SJCRH30 (cell line): ENCODE data around the gene TSC22D2. TPM values are rescaled to one million over a fixed set of nuclear protein-coding genes. Genes with fewer than 3 reads are reported as not detected.
"Not testable (repeated sequence)": the region's sequence is repeated elsewhere in the genome, so short reads cannot be mapped to it uniquely, and the experiment has no call there.

Experiments used
- DNase-seq, 2 experiments: peaks; one replicate each; pipeline ENCODE4 v3.0.0-alpha.2; 2015 to 2020
- H3K27ac ChIP-seq: fragments of 250-450 bp; sonication (Bioruptor Pico); 2 replicates; pipeline ENCODE4 v1.5.1; 2020; ENCODE audit warnings: mild to moderate bottlenecking, moderate library complexity
- H3K27me3 ChIP-seq: fragments of 250-450 bp; sonication (Bioruptor Pico); 2 replicates; pipeline ENCODE4 v1.5.1; 2020; ENCODE audit warnings: mild to moderate bottlenecking, moderate library complexity
- H3K36me3 ChIP-seq: fragments of 250-450 bp; sonication (Bioruptor Pico); 2 replicates; pipeline ENCODE4 v1.5.1; 2020; ENCODE audit warnings: mild to moderate bottlenecking, moderate library complexity
- H3K4me1 ChIP-seq: fragments of 250-450 bp; sonication (Bioruptor Pico); 2 replicates; pipeline ENCODE4 v1.5.1; 2020; ENCODE audit warnings: mild to moderate bottlenecking, moderate library complexity
- H3K4me3 ChIP-seq: fragments of 250-450 bp; sonication (Bioruptor Pico); 2 replicates; pipeline ENCODE4 v1.5.1; 2020; ENCODE audit warnings: mild to moderate bottlenecking, moderate library complexity
- H3K9me3 ChIP-seq: fragments of 250-450 bp; sonication (Bioruptor Pico); replicated peaks from 2 replicates; pipeline ENCODE4 v1.5.1; 2020; ENCODE audit warnings: mild to moderate bottlenecking, moderate library complexity
- total RNA-seq: library from RNA; depleted of rRNA; stranded (reverse); fragments of >200 nt; shearing (Covaris generic); gene quantifications from 2 replicates; pipeline ENCODE4 v1.2.3, GENCODE V29; 2014; rRNA removed

The TSC22D2 gene
- total RNA-seq, 1 experiment from 2014 or later = 44.5 TPM

DNA sequence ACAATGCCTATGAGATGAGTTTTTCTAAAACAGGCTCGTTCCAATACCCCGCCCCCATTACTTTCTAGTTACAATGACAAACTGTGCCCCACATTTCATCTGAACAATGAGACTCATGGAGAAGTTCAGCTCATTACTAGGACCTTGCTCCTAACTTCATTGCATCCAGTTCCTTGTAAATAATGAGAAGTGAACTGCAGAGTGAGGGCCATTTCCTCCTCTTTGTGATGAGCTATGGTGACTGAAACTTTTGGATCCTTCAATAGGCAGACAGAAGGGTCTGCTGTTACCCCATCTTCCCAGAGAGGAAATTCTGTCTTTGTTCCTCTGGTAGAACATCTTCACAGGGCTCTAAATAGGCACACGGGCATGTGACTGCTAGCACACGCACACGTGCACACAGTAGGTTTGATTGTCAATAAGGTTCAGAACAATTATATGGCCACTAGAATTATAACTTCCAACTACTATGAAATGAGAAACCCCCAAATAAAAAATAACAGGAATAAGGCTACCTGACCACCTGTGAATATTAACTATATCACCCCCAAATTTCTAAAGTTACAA lies 86.4 kb downstream of the TSC22D2 start:
- Histone ChIP-seq H3K9me3 (no peaks in the 10 kb centered on the region), H3K4me1 (peaks cover 5% of the 10 kb centered on the region), H3K27ac (no peak overlapping the region), H3K36me3 (no peaks in the 10 kb centered on the region), H3K27me3 (no peaks in the 10 kb centered on the region), H3K4me3 (no peak overlapping the region)
- no peak for DNase-seq

DNA sequence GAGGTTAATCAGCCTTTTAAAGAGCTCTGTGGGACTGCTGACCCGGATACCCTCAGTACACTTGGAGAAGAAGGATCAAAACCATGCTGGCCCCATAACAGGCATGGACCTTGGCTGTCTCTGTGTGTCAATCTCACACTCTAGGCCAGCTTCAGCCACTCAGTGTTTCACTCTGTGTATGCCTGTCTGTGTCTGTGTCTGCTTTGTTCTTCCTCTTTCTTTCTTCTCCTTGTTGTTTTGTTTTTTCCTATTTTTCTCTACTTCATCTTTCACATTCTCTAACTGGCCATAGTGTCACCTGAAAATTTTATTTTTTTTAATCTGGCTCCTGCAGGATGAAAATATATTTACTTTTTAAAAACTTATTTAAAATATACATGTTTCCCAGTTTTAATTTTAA lies 87.1 kb downstream of the TSC22D2 start:
- Histone ChIP-seq H3K4me1 (peaks cover 5% of the 10 kb centered on the region), H3K4me3 (no peak overlapping the region), H3K9me3 (no peaks in the 10 kb centered on the region), H3K27me3 (no peaks in the 10 kb centered on the region), H3K27ac (no peak overlapping the region; the same call in 1 of the 2 replicates), H3K36me3 (no peaks in the 10 kb centered on the region)
- DNase-seq = peak in 1 of 2 experiments; percentile 38

DNA sequence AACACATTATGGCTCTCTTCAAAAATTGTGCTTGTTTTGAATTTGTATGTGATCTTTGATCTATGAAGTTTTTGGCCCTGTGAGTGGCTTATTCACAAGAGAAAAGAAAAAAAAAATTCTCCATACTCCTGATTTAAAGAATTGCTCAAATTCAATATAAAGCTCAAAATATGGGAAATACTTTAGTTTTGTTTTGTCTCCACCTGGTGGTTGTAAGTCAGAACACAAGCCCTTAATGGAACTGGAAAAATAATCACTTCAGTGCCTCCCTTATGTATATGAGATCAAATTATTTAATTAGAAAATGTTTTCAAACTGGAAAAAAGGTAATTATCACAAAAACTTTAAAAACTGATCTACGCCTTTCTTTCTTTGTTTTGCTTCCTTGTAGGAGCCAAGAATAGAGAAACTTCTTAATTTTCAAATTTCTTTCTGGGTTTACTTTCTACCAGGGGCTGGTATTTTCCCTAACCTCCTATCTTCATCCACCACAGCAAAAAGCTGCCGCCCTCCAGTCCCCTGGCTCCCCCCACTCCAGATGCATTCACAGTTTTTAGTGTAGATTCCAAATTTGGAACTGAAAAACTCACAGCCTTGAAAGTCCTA lies 87.6 kb downstream of the TSC22D2 start:
- DNase-seq = peak in 1 of 2 experiments; percentile 77
- Histone ChIP-seq H3K36me3 (no peaks in the 10 kb centered on the region), H3K4me1 (peaks cover 5% of the 10 kb centered on the region), H3K27me3 (no peaks in the 10 kb centered on the region), H3K4me3 (no peak overlapping the region), H3K27ac (no peak overlapping the region; the same call in 1 of the 2 replicates), H3K9me3 (no peaks in the 10 kb centered on the region)

DNA sequence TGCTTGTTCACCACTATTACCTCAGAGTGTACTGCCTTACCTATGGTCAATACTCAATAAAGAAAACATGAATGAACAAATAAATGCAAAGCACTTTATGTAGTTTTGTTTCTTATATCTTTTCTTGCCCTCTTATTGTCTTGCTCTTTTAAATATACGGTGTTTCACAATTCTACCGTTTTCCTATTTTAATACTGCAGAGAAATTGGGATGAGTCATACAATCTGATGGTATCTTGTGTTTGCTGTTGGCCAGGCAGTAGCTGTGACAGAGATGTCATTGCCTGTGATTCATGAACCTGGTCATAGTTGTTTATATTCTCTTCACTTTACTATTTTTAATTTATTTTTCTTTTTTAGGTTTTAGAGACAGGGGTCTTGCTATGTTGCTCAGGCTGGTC lies 89.9 kb downstream of the TSC22D2 start:
- DNase-seq = no peak
- no peaks in the 10 kb centered on the region for H3K27me3 ChIP-seq
- H3K9me3 ChIP-seq = no peaks in the 10 kb centered on the region; the same call in 1 of the 2 replicates
- no peak overlapping the region for H3K27ac ChIP-seq
- H3K4me1 ChIP-seq = peaks cover 5% of the 10 kb centered on the region
- no peaks in the 10 kb centered on the region for H3K36me3 ChIP-seq
- H3K4me3 ChIP-seq = no peak overlapping the region

DNA sequence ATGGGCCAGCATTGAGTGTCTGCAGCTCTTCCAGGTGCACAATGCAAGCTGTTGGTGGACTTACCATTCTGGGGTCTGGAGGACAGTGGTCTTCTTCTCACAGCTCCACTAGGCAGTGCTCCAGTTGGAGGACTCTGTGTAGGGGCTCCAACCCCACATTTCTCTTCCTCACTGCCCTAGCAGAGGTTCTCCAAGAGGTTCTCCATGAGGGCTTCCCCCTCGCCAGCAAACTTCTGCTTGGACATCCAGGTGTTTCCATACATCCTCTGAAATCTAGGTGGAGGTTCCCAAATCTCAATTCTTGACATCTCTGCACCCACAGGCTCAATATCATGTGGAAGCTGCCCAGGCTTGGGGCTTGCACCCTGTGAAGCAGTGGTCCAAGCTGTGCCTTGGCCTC lies 92.9 kb downstream of the TSC22D2 start:
- H3K27me3 ChIP-seq, H3K4me3 ChIP-seq, H3K27ac ChIP-seq, H3K9me3 ChIP-seq, H3K4me1 ChIP-seq, H3K36me3 ChIP-seq, DNase-seq: not testable (repeated sequence)

DNA sequence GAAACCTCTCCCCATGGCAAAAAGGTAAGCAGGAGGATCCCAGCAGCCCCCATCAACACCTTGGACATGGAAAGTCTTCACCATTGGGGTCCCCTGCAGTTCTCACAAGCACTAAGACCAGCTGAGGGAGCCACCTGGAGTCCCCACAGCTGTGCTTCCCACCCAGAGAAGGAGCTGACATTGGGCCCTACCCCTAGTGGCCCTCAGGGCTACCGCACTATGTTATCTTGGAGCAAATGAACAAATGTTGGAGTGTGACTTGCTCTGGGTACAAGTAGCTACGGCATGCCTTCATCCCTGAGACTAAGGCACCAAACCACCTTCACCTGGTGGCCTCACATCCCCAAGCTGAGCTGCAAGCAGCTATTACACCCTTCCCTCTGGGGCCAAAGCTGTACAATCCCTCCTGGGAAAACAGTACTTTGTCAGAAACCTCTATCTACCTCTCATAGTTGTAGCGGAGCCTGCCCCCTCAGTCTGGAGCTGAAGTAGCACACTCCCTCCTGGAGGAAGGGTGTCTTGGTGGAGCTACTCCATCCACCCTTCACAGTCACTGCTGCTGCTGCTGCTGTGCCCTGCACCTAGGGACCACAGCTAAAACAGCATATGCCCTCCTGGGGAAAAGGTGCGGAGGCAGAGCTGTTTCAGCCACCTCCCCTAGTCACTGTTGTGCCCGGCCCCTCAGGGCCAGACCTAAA lies 95.5 kb downstream of the TSC22D2 start:
- Histone ChIP-seq H3K4me3 (no peak overlapping the region), H3K4me1 (no peaks in the 10 kb centered on the region), H3K27ac (no peak overlapping the region), H3K36me3 (no peaks in the 10 kb centered on the region), H3K27me3 (no peaks in the 10 kb centered on the region), H3K9me3 (peaks cover 4% of the 10 kb centered on the region)
- no peak for DNase-seq

DNA sequence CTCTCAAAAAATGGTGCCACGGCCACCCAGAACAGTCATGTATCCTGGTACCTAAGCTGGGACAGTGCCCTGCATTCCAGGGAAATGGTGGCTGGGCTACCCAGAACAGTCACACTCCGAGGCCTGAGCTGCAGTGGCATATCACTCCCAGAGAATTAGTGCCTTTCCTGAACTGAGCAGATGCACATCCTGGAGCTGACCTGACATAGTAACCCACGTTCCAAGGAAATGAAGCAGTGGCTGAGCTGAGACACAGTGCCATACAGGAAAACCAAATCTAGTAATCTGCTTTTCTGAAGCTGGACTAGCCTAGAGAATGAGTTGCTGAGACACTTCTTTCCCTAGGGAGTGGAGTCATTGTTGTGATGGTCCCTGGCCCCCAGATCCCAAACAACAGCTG lies 96.4 kb downstream of the TSC22D2 start:
- no peaks in the 10 kb centered on the region for H3K4me1 ChIP-seq
- no peak overlapping the region for H3K4me3 ChIP-seq
- H3K27me3 ChIP-seq = no peaks in the 10 kb centered on the region
- H3K36me3 ChIP-seq = no peaks in the 10 kb centered on the region
- no peak for DNase-seq
- peaks cover 4% of the 10 kb centered on the region for H3K9me3 ChIP-seq
- H3K27ac ChIP-seq = no peak overlapping the region

DNA sequence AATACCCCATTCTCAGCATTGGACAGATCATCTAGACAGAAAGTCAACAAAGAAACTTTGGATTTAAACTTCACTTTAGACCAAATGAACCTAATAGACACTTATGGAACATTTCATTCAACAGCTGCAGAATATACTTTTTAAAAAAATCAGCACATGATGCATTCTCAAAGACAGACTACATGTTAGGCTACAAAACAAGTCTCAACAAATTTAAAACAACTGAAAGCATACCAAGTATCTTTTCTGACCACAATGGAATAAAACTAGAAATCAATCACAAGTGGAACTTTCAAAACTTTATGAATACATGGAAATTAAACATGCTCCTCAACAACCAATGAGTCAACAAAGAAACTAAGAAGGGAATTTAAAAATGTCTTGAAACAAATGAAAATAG lies 100.3 kb downstream of the TSC22D2 start:
- no peak for DNase-seq
- Histone ChIP-seq H3K36me3 (no peaks in the 10 kb centered on the region), H3K4me1 (no peaks in the 10 kb centered on the region), H3K27me3 (no peaks in the 10 kb centered on the region), H3K27ac (no peak overlapping the region), H3K4me3 (no peak overlapping the region), H3K9me3 (peaks cover 4% of the 10 kb centered on the region; the same call in 1 of the 2 replicates)

DNA sequence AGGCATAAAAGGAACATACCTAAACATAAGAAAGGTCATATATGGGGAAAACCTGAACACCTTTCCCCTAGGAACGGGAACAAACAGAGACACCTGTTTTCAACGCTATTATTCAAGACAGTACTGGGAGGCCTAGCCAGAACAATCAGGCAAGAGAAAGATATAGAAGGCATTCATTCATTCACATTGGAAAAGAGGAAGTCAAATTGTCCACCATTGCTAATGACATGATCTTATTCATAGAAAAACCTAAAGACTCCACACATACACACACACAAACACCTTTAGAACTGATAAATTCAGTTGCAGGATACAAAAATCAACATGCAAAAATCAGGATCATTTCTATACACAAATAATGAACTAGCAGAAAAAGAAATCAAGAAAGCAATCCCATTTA lies 101.7 kb downstream of the TSC22D2 start:
- Histone ChIP-seq H3K27me3 (no peaks in the 10 kb centered on the region), H3K27ac (no peak overlapping the region), H3K36me3 (no peaks in the 10 kb centered on the region), H3K4me3 (no peak overlapping the region), H3K9me3 (peaks cover 4% of the 10 kb centered on the region; the same call in 1 of the 2 replicates), H3K4me1 (no peaks in the 10 kb centered on the region)
- no peak for DNase-seq

DNA sequence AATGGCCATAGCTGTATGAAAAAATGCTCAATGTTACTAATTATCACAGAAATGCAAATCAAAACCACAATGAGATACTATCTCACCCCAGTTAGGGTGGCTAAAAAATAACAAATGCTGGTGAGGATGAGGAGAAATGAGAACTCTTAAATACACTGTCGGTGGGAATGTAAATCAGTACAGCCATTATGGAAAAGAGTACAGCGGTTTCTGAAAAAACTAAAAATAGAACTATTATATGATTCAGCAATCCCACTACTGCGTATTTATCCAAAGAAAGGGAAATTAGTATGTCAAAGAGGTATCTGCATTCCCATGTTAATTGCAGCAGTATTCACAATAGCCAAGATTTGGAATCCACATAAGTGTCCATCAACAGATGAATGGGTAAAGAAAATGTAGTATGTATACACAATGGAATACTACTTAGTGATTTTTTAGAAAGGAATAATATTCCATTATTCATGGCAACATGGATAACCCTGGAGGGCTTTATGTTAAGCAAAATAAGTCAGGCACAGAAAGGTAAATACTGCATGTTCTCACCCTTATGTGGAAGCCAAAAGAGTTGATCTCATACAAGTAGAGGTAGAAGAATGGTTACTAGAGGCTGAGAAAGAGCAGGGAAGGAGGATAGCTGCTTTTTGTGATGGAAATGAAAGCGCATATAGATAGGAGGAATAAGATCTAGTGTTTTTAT lies 103.2 kb downstream of the TSC22D2 start:
- no peaks in the 10 kb centered on the region for H3K9me3 ChIP-seq
- H3K4me3 ChIP-seq = no peak overlapping the region
- H3K27me3 ChIP-seq = no peaks in the 10 kb centered on the region
- no peak for DNase-seq
- H3K27ac ChIP-seq = no peak overlapping the region
- no peaks in the 10 kb centered on the region for H3K36me3 ChIP-seq
- H3K4me1 ChIP-seq = no peaks in the 10 kb centered on the region

DNA sequence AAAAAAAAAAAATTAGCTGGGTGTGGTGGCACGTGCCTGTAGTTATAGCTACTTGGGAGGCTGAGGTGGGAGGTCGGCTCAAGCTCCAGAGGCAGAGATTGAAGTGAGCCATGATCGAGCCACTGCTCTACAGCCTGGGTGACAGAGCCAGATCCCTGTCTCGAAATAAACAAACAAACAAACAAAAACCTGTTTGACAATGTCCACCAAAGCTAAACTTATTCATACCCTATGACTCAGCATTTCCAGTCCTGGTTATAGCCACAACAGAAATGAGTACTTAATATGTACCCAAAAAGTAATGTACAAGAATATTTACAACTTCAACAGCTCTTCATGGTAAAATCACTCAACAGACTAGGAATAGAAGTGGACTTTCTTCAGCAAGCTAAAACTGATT lies 107.1 kb downstream of the TSC22D2 start:
- no peak overlapping the region for H3K4me3 ChIP-seq
- no peaks in the 10 kb centered on the region for H3K36me3 ChIP-seq
- H3K27ac ChIP-seq = no peak overlapping the region
- H3K27me3 ChIP-seq = no peaks in the 10 kb centered on the region
- H3K4me1 ChIP-seq = no peaks in the 10 kb centered on the region
- DNase-seq = no peak
- peaks cover 3% of the 10 kb centered on the region; the same call in 1 of the 2 replicates for H3K9me3 ChIP-seq

Other genes with a start within 250 kb of the TSC22D2 start
- 72.7 and 80.3 TPM in 2 replicates for gene SERP1, start 138.2 kb downstream of the TSC22D2 start, total RNA-seq
- 130 and 139 TPM in 2 replicates for gene EIF2A, start 138.5 kb downstream of the TSC22D2 start, total RNA-seq
- 121 and 133 TPM in 2 replicates for gene SELENOT, start 195.0 kb downstream of the TSC22D2 start, total RNA-seq